Testis (tissue), 3 donors: ENCODE measurements around the gene SMIM32. TPM values are rescaled to one million over a fixed set of nuclear protein-coding genes. Genes with fewer than 3 reads are reported as not detected.

Source experiments
- DNase-seq: peaks from one replicate; pipeline ENCODE4 v3.0.0-alpha.2; 2019
- H3K27ac ChIP-seq, 2 donors: fragments of 200-600 bp; sonication (generic); one replicate each; pipeline ENCODE4 v1.5.1; 2019
- H3K27me3 ChIP-seq: fragments of 200-600 bp; sonication (generic); one replicate; pipeline ENCODE4 v1.5.1; 2019
- H3K36me3 ChIP-seq: fragments of 200-600 bp; sonication (generic); one replicate; pipeline ENCODE4 v1.5.1; 2017; ENCODE audit warnings: low read depth; ENCODE audit errors: missing control alignments
- H3K4me1 ChIP-seq: fragments of 200-600 bp; sonication (generic); one replicate; pipeline ENCODE4 v1.5.1; 2019
- H3K4me3 ChIP-seq, 2 donors: fragments of 200-600 bp; sonication (generic); one replicate each; pipeline ENCODE4 v1.5.1; 2017 to 2019
- H3K9me3 ChIP-seq: fragments of 200-600 bp; sonication (generic); one replicate; pipeline ENCODE4 v1.5.1; 2017
- CTCF ChIP-seq, 3 experiments: fragments of 450-650 bp in 2 of 3; fragments of 200-600 bp in 1 of 3; sonication (generic) in 1 of 3; IDR thresholded peaks; one replicate each; pipeline ENCODE4 v1.5.1; 2016 to 2019; ENCODE audit warnings: antibody characterized with exemption in 3 of 3, mild to moderate bottlenecking in 2 of 3, moderate library complexity in 1 of 3
- POLR2A ChIP-seq: fragments of 450-650 bp; IDR thresholded peaks from one replicate; pipeline ENCODE4 v1.6.1; 2017; ENCODE audit warnings: antibody characterized with exemption, mild to moderate bottlenecking, moderate library complexity
- WGBS, 2 donors: methylation state at CpG; one replicate each; pipeline ENCODE4 v1.1.5; 2018; 5-methylcytosine and 5-hydroxymethylcytosine counted together
- intact Hi-C: fragments of 100-400 bp; cut with DNase I; formaldehyde crosslinking; loops from one replicate; pipeline ENCODE4 v1.15.1; 2023; ENCODE audit warnings: low total_unique reads
- polyA plus RNA-seq: library from polyadenylated mRNA; stranded (reverse); fragments of 350-450 nt; fragmentation: Illumina TruSeq; extraction: RNeasy Lipid Tissue Mini Kit (QIAGEN cat#74804); gene quantifications from one replicate; pipeline ENCODE4 v1.2.3, GENCODE V29; 2014; ENCODE audit warnings: low read depth, low replicate concordance; ENCODE audit not compliant: insufficient read depth
- total RNA-seq, 2 donors: library from RNA; depleted of rRNA; stranded (reverse); fragments of >200 nt; gene quantifications; one replicate each; pipeline ENCODE4 v1.2.3, GENCODE V29; 2016

The SMIM32 gene
- total and polyA plus RNA-seq, 3 donors from 2014 or later: 0.50 TPM; not detected in 2

GRCh38 chr5:136200761-136201160 is 7.8 kb upstream of the SMIM32 start:
- no peak overlapping the region for H3K4me3 ChIP-seq
- intact Hi-C loops: no loop called here
- no peak for DNase-seq
- no peaks in the 10 kb centered on the region for H3K27me3 ChIP-seq
- no peaks in the 10 kb centered on the region for H3K9me3 ChIP-seq
- no peak for TF ChIP-seq CTCF (IDR thresholded peaks at IDR 0.05)
- no peak for TF ChIP-seq POLR2A
- H3K27ac ChIP-seq: no peak overlapping the region
- no peaks in the 10 kb centered on the region for H3K4me1 ChIP-seq
- 81 to 82% methylated on average over 3 of the region's 3 CpGs for WGBS, 2 donors
- no peaks in the 10 kb centered on the region for H3K36me3 ChIP-seq

- WGBS, 2 donors: 81 to 84% methylated on average over 4 of the region's 4 CpGs
Observed at GRCh38 chr5:136200130-136200529, 7.2 kb upstream of the SMIM32 start.

GRCh38 chr5:136199408-136199807 is 6.4 kb upstream of the SMIM32 start:
- DNase-seq: no peak
- TF ChIP-seq CTCF (IDR thresholded peaks at IDR 0.05): no peak
- no peaks in the 10 kb centered on the region for H3K36me3 ChIP-seq
- H3K4me3 ChIP-seq: no peak overlapping the region
- H3K27ac ChIP-seq: no peak overlapping the region
- intact Hi-C loops: no loop called here
- no peaks in the 10 kb centered on the region for H3K9me3 ChIP-seq
- H3K4me1 ChIP-seq: no peaks in the 10 kb centered on the region
- no peaks in the 10 kb centered on the region for H3K27me3 ChIP-seq
- 88 to 90% methylated on average over 6 to 7 of the region's 7 CpGs for WGBS, 2 donors

More at GRCh38 chr5:136200130-136200529, 7.2 kb upstream of the SMIM32 start:
- H3K4me3 ChIP-seq: no peak overlapping the region
- H3K4me1 ChIP-seq: no peaks in the 10 kb centered on the region
- TF ChIP-seq CTCF (IDR thresholded peaks at IDR 0.05): no peak
- TF ChIP-seq POLR2A: no peak
- no peaks in the 10 kb centered on the region for H3K9me3 ChIP-seq
- intact Hi-C loops: no loop called here
- no peaks in the 10 kb centered on the region for H3K27me3 ChIP-seq
- DNase-seq: no peak
- H3K27ac ChIP-seq: no peak overlapping the region
- no peaks in the 10 kb centered on the region for H3K36me3 ChIP-seq

GRCh38 chr5:136198453-136198852 is 5.5 kb upstream of the SMIM32 start:
- no peak overlapping the region for H3K27ac ChIP-seq
- WGBS, 2 donors: 90 to 97% methylated on average over 3 to 5 of the region's 5 CpGs
- TF ChIP-seq CTCF (IDR thresholded peaks at IDR 0.05) (no peak), POLR2A (no peak)
- no peak overlapping the region for H3K4me3 ChIP-seq
- H3K27me3 ChIP-seq: no peaks in the 10 kb centered on the region
- H3K4me1 ChIP-seq: no peaks in the 10 kb centered on the region
- H3K36me3 ChIP-seq: no peaks in the 10 kb centered on the region
- intact Hi-C loops: no loop called here
- DNase-seq: no peak
- H3K9me3 ChIP-seq: no peaks in the 10 kb centered on the region

- Histone ChIP-seq H3K4me1 (peaks cover 4% of the 10 kb centered on the region), H3K27me3 (no peaks in the 10 kb centered on the region), H3K36me3 (no peaks in the 10 kb centered on the region), H3K9me3 (no peaks in the 10 kb centered on the region), H3K27ac (no peak overlapping the region), H3K4me3 (no peak overlapping the region)
- WGBS, 2 donors: 92 to 94% methylated on average over 4 of the region's 4 CpGs
- no peak for TF ChIP-seq CTCF (IDR thresholded peaks at IDR 0.05)
- no peak for TF ChIP-seq POLR2A
- intact Hi-C loops: no loop called here
- DNase-seq: no peak
Observed at GRCh38 chr5:136197462-136198142, 4.6 kb upstream of the SMIM32 start.
